Neural progenitor cell (in vitro differentiated cells): ENCODE data around the gene GIPC2. TPM values are rescaled to one million over a fixed set of nuclear protein-coding genes. Genes with fewer than 3 reads are reported as not detected.
"Not testable (repeated sequence)": the region's sequence is repeated elsewhere in the genome, so short reads cannot be mapped to it uniquely, and the experiment has no call there.

Source experiments
- DNase-seq: peaks from one replicate; pipeline ENCODE4 v3.0.0-alpha.2; 2016; ENCODE audit warnings: low spot score
- H2AFZ ChIP-seq: fragments of 200-600 bp; sonication (generic); replicated peaks from 2 replicates; pipeline ENCODE4 v1.6.1; 2016; ENCODE audit warnings: antibody characterized with exemption
- H3F3A ChIP-seq: fragments of 200-600 bp; sonication (generic); 2 replicates; pipeline ENCODE4 v1.6.1; 2016; ENCODE audit warnings: antibody characterized with exemption, low read depth
- H3K27ac ChIP-seq: fragments of 200-600 bp; sonication (generic); 2 replicates; pipeline ENCODE4 v1.5.1; 2016; ENCODE audit warnings: mild to moderate bottlenecking
- H3K27me3 ChIP-seq: fragments of 200-600 bp; sonication (generic); 2 replicates; pipeline ENCODE4 v1.6.1; 2016; ENCODE audit warnings: mild to moderate bottlenecking, moderate library complexity
- H3K36me3 ChIP-seq: fragments of 200-600 bp; sonication (generic); 2 replicates; pipeline ENCODE4 v1.5.1; 2016
- H3K4me1 ChIP-seq: fragments of 200-600 bp; sonication (generic); 2 replicates; pipeline ENCODE4 v1.6.1; 2016; ENCODE audit warnings: mixed run types
- H3K4me2 ChIP-seq: fragments of 200-600 bp; sonication (generic); 2 replicates; pipeline ENCODE4 v1.6.1; 2016
- H3K4me3 ChIP-seq: fragments of 200-600 bp; sonication (generic); 2 replicates; pipeline ENCODE4 v1.5.1; 2016
- H3K79me2 ChIP-seq: fragments of 200-600 bp; sonication (generic); 2 replicates; pipeline ENCODE4 v1.6.1; 2016; ENCODE audit warnings: low read depth
- H3K9ac ChIP-seq: fragments of 200-600 bp; sonication (generic); 2 replicates; pipeline ENCODE4 v1.6.1; 2016
- H3K9me3 ChIP-seq: fragments of 200-600 bp; sonication (generic); 2 replicates; pipeline ENCODE4 v1.5.1; 2016; ENCODE audit warnings: low read depth
- H4K20me1 ChIP-seq: fragments of 200-600 bp; sonication (generic); 2 replicates; pipeline ENCODE4 v1.6.1; 2016; ENCODE audit warnings: low read depth
- H3K27ac Mint-ChIP-seq: 3 replicates; pipeline ENCODE4 v1.8.0; 2021; ENCODE audit warnings: mixed read lengths
- H3K27me3 Mint-ChIP-seq: 2 replicates; pipeline ENCODE4 v1.8.0; 2022; ENCODE audit warnings: low read depth, mild to moderate bottlenecking, inconsistent platforms, moderate library complexity, mixed read lengths; ENCODE audit not compliant: insufficient read depth
- H3K36me3 Mint-ChIP-seq: 3 replicates; pipeline ENCODE4 v1.8.0; 2021; ENCODE audit warnings: mixed read lengths
- H3K4me1 Mint-ChIP-seq: 3 replicates; pipeline ENCODE4 v1.8.0; 2021; ENCODE audit warnings: mixed read lengths
- H3K4me3 Mint-ChIP-seq: 3 replicates; pipeline ENCODE4 v1.8.0; 2021; ENCODE audit warnings: mild to moderate bottlenecking, moderate library complexity, mixed read lengths
- H3K9me3 Mint-ChIP-seq: 3 replicates; pipeline ENCODE4 v1.8.0; 2020; ENCODE audit warnings: mixed read lengths
- EZH2 ChIP-seq: fragments of 200-600 bp; sonication (generic); IDR thresholded peaks from 2 replicates; pipeline ENCODE4 v1.6.1; 2017; ENCODE audit warnings: antibody characterized with exemption, mild to moderate bottlenecking, moderate library complexity
- EZH2phosphoT487 ChIP-seq: fragments of 200-600 bp; sonication (generic); IDR thresholded peaks from 2 replicates; pipeline ENCODE4 v1.6.1; 2017; ENCODE audit warnings: antibody characterized with exemption
- total RNA-seq: library from RNA; depleted of rRNA; stranded (reverse); fragments of >200 nt; gene quantifications from 2 replicates; pipeline ENCODE4 v1.2.3, GENCODE V29; 2015; ENCODE audit warnings: low replicate concordance
- TF ChIP-seq, protein P1 (sequence below): fragments of 200-600 bp; sonication (generic); IDR thresholded peaks from 2 replicates; pipeline ENCODE4 v1.5.1; 2017; ENCODE audit warnings: antibody characterized with exemption, mild to moderate bottlenecking

The GIPC2 gene
- total RNA-seq, 1 donor from 2014 or later, result not detected

- no peaks in the 10 kb centered on the region for H3K79me2 ChIP-seq
- H3K9me3 ChIP-seq, result no peaks in the 10 kb centered on the region
- H3K27me3 ChIP-seq, result no peaks in the 10 kb centered on the region
- H3K4me2 ChIP-seq, result no peak overlapping the region
- H2AFZ ChIP-seq, result no peak overlapping the region
- TF ChIP-seq EZH2 (no peak), EZH2phosphoT487 (no peak)
- TF ChIP-seq, protein P1, sequence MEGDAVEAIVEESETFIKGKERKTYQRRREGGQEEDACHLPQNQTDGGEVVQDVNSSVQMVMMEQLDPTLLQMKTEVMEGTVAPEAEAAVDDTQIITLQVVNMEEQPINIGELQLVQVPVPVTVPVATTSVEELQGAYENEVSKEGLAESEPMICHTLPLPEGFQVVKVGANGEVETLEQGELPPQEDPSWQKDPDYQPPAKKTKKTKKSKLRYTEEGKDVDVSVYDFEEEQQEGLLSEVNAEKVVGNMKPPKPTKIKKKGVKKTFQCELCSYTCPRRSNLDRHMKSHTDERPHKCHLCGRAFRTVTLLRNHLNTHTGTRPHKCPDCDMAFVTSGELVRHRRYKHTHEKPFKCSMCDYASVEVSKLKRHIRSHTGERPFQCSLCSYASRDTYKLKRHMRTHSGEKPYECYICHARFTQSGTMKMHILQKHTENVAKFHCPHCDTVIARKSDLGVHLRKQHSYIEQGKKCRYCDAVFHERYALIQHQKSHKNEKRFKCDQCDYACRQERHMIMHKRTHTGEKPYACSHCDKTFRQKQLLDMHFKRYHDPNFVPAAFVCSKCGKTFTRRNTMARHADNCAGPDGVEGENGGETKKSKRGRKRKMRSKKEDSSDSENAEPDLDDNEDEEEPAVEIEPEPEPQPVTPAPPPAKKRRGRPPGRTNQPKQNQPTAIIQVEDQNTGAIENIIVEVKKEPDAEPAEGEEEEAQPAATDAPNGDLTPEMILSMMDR, result peak; percentile 29
- H3K4me1 Mint-ChIP-seq, result peaks cover 5% of the 10 kb centered on the region
- no peaks in the 10 kb centered on the region for H3K4me1 ChIP-seq
- H3K9ac ChIP-seq, result no peak overlapping the region
- no peak overlapping the region for H3K4me3 Mint-ChIP-seq
- no peaks in the 10 kb centered on the region for H3K27me3 Mint-ChIP-seq
- DNase-seq, result no peak
- no peaks in the 10 kb centered on the region for H4K20me1 ChIP-seq
- no peak overlapping the region for H3K27ac Mint-ChIP-seq
- H3K4me3 ChIP-seq, result no peak overlapping the region
- no peaks in the 10 kb centered on the region for H3K36me3 ChIP-seq
- H3F3A ChIP-seq, result no peaks in the 10 kb centered on the region
- no peak overlapping the region for H3K27ac ChIP-seq
- H3K9me3 Mint-ChIP-seq, result no peaks in the 10 kb centered on the region
- H3K36me3 Mint-ChIP-seq, result no peaks in the 10 kb centered on the region
Measured at GRCh38 chr1:78060857-78061563, 15.2 kb downstream of the GIPC2 start.

- peaks cover 5% of the 10 kb centered on the region for H3K4me1 Mint-ChIP-seq
Measured at GRCh38 chr1:78061825-78062523, 16.2 kb downstream of the GIPC2 start.

DNA sequence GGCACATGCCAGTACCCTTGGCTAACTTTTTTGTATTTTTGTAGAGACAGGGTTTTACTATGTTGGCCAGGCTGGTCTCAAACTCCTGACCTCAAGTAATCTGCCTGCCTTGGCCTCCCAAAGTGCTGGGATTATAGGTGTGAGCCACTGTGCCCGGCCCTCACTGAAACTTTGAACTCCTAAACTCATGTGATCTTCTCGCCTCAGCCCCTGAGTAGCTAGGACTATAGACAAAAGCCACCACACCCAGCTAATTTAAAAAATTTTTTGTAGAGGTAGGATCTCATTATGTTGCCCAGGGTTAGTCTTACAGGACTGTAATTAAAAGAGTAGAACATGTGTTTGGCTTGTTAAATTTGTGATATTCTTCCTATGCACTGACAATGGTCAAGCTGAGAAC, 19.1 kb downstream of the GIPC2 start:
- not testable (repeated sequence) for H3K9ac ChIP-seq, H3K9me3 Mint-ChIP-seq, H3K4me1 ChIP-seq, H3K4me2 ChIP-seq, H3K36me3 ChIP-seq, H3K27me3 Mint-ChIP-seq, H3K79me2 ChIP-seq, H3K27me3 ChIP-seq, H3K27ac Mint-ChIP-seq, H3K36me3 Mint-ChIP-seq, H3K4me3 ChIP-seq, H4K20me1 ChIP-seq, H3K4me3 Mint-ChIP-seq, H3K27ac ChIP-seq, H3K9me3 ChIP-seq, H2AFZ ChIP-seq, DNase-seq, H3K4me1 Mint-ChIP-seq, H3F3A ChIP-seq

More at GRCh38 chr1:78061825-78062523, 16.2 kb downstream of the GIPC2 start:
- Histone ChIP-seq H3K27ac (no peak overlapping the region), H2AFZ (no peak overlapping the region), H3K4me3 (no peak overlapping the region), H3K9me3 (no peaks in the 10 kb centered on the region), H3F3A (no peaks in the 10 kb centered on the region), H3K4me2 (no peak overlapping the region), H3K9ac (no peak overlapping the region), H3K4me1 (no peaks in the 10 kb centered on the region), H3K79me2 (no peaks in the 10 kb centered on the region), H3K27me3 (no peaks in the 10 kb centered on the region), H4K20me1 (no peaks in the 10 kb centered on the region), H3K36me3 (no peaks in the 10 kb centered on the region)
- no peak for DNase-seq
- no peaks in the 10 kb centered on the region for H3K9me3 Mint-ChIP-seq
- no peaks in the 10 kb centered on the region for H3K36me3 Mint-ChIP-seq
- H3K4me3 Mint-ChIP-seq, result no peak overlapping the region
- H3K27me3 Mint-ChIP-seq, result no peaks in the 10 kb centered on the region
- TF ChIP-seq, protein P1, result no peak
- TF ChIP-seq EZH2, result no peak
- TF ChIP-seq EZH2phosphoT487, result no peak
- H3K27ac Mint-ChIP-seq, result no peak overlapping the region

- no peak for DNase-seq
- Histone ChIP-seq H3K79me2 (no peaks in the 10 kb centered on the region), H2AFZ (no peak overlapping the region), H3K4me1 (no peaks in the 10 kb centered on the region), H3K27ac (no peak overlapping the region), H3K4me2 (no peak overlapping the region), H3K27me3 (no peaks in the 10 kb centered on the region), H3K9ac (no peak overlapping the region), H3K9me3 (no peaks in the 10 kb centered on the region), H4K20me1 (no peaks in the 10 kb centered on the region), H3K4me3 (no peak overlapping the region), H3K36me3 (no peaks in the 10 kb centered on the region), H3F3A (no peaks in the 10 kb centered on the region)
- Mint-ChIP-seq H3K4me3 (no peak overlapping the region), H3K27ac (no peak overlapping the region), H3K9me3 (no peaks in the 10 kb centered on the region), H3K4me1 (no peaks in the 10 kb centered on the region), H3K36me3 (no peaks in the 10 kb centered on the region), H3K27me3 (no peaks in the 10 kb centered on the region)
- TF ChIP-seq, protein P1, result no peak
- TF ChIP-seq EZH2phosphoT487, result no peak
- no peak for TF ChIP-seq EZH2
Measured at GRCh38 chr1:78068681-78069283, 23.0 kb downstream of the GIPC2 start.
